HG02642 (cell line): ENCODE results near the gene ESRRB.

Experiments used
- ATAC-seq: cut with Tn5 transposase; IDR thresholded peaks from one replicate; pipeline ENCODE4 v1.9.1; 2021; ENCODE audit warnings: mild to moderate bottlenecking; ENCODE audit not compliant: unreplicated experiment, poor library complexity

ESRRB gene

GRCh38 chr14:76490735-76491134 lies 114.8 kb downstream of the ESRRB start:
- ATAC-seq: no peak

- ATAC-seq: no peak
These were observed 115.4 kb downstream of the ESRRB start for GRCh38 chr14:76491172-76491930.

DNA sequence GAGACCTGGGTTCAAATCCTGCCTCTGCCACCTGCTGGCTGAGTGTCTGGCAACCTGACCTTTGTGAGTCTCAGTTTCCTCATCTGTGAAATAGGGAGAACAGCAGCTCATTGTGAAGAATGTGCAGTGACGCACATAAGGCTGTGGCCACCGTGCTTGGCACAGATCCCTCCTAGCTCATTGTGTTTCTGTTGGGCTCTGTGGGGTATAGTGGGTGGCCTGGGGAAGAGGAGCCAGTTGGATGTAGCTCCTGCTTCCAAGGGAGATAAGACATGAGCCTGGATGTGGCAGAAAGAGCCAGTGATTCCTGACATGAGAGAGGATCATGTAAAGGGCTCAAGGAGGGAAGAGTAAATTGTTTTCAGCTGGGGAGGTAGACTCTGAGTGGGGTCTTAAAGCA lies 120.0 kb downstream of the ESRRB start:
- ATAC-seq: no peak

- ATAC-seq: no peak
These were observed 120.7 kb downstream of the ESRRB start for GRCh38 chr14:76496595-76496994.

- no peak for ATAC-seq
These were observed 121.9 kb downstream of the ESRRB start for GRCh38 chr14:76497550-76498462.

DNA sequence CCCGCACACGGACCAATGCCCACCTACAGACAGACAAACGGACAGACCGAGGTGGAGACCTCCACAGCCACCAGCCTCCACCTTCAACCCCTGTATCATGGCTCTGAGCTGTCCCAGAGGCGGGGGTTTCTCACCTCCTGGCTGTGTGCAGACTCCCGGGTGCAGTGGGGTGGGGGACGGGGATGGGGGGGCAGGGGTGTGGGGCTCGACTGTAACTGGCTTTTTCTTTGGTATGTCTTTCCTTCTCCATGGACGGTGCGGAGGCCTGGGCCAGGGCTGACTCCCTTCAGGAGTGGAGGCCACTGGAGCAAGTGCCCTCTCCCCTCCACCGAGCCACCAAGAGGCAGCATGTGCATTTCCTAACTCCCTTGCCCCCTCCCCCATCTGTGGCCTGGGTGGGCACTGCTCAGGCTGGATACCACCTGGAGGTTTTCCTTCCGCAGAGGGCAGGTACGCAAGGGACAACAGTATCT lies 122.6 kb downstream of the ESRRB start:
- ATAC-seq: no peak

GRCh38 chr14:76498976-76499375 lies 123.0 kb downstream of the ESRRB start:
- ATAC-seq: no peak

DNA sequence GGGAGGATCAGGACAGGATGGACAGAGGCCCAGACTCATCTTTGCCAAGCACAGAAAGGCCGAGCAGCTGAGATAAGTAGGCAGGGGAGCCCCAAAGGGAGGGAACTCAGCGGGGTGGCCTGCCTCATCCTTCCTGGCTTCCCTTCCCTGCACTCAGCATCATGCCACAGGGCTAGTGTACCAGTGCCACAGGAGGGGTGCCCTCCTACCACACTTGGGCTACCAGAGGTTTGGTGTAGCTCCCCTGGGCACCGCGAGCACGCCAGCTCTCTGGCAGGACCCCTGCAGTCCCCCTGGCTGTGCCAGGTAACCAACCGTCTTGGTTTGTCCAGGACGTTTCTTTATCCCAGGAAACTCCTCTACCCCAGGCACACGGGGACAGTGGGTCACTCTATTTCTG lies 123.5 kb downstream of the ESRRB start:
- no peak for ATAC-seq

DNA sequence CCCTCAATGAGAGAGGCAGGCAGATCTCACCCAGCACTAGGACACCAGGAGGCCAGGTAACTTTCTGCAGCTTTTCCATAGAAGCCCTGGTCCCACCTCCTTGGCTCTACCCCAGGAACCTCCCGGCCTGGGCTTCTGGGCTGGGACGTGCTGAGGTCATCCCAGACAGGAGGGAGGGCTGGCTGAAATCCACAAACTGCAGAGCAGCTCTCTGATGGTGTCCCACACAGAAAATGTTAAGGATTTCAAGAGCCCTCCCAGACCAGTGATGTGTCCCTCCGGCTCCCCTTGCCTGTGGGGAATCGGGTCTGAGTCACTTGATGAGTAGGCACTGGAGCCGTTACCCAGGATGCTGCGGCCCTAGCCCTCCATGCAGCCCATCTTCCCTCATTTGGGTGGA lies 124.1 kb downstream of the ESRRB start:
- no peak for ATAC-seq

DNA sequence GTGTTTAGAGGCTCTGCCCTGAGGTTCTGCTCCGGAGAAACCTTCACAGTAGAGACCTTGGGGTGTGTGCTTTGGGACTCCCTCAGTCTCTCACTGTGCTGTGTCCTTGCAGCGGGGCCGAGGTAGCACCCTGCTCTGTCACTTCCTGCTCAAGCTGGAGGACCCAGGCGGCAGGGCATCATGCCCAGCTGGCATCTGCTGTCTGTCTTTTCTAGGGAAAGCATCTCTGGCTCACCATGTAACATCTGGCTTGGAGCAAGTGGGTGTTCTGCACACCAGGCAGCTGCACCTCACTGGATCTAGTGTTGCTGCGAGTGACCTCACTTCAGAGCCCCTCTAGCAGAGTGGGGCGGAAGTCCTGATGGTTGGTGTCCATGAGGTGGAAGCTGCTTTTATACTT lies 124.5 kb downstream of the ESRRB start:
- no peak for ATAC-seq

GRCh38 chr14:76501156-76501720 lies 125.3 kb downstream of the ESRRB start:
- no peak for ATAC-seq

DNA sequence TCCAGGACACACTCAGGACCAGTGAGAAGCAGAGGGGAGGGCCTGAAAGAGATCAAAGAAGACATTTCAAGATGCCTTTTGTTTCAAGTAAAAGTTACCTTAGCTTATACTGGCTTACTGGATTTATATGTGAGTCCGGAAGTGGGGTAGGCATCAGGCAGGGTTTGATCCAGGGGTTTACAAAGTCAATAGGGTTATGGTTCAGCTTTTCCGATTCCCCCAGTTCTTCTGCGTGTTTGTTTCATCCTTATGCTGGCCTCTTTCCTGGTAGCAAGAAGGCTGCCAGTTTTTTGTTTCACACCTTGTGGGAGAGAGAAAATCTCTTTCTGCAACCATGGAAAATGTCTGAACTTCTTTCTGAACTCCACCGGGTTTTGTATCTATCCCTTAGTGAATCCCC lies 126.3 kb downstream of the ESRRB start:
- ATAC-seq: no peak

DNA sequence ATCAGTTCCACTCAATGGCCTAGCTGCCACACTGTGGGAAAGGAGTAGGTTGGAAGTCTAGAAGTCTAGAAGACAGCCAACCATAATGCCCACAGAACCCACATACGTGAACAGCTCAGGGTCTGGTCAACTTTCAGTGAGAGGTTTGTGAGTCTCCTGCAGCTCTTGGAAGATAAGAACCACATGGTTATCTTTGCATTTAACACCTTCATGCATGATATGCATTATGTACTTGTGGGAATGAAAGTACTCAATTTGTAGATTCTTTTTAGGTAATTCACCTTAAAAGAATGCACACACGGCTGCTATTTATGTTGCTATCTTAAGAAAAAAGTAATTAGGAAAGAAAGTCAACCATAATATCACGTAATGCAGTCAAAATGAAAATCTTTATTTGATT lies 126.7 kb downstream of the ESRRB start:
- ATAC-seq: no peak

DNA sequence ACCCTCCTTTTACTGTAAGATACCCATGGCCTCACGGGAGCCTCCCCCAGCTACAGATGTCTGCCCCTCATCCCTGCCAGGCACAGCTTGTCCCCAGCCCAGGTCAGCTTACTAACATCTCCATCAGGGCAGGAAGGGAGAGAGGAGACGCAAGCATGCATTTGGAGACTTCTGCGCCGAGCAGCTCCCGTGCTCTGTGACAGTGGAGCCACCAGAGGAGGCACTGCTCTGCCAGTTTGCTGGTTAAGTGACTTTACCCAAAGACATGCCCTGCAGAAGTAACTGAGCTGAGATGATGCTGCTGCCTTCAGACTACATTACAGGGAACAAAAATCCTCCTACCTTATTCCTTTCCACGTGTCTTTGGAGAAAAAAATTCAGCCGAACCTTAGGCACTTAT lies 133.4 kb downstream of the ESRRB start:
- no peak for ATAC-seq

DNA sequence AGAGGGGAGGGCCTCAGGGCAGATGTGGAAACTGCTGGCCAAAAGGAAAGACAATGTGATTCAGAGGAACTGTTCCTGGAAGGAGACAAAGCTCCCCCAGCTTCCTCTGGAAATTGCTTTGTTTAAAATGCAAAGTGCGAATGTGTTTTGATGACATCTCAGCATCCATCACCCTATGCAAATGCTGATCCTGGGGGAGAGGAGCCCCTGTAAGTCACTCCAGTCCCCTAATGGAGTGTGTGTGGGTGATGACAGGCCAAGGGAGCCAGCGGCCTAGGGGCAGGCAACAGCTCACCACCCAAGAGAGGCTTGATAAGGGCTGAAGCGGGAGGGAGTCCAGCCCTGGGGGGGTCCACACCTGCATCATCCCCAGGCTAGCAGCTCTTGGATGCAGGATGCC lies 134.2 kb downstream of the ESRRB start:
- ATAC-seq: no peak

GRCh38 chr14:76514213-76514998 lies 138.5 kb downstream of the ESRRB start:
- ATAC-seq: no peak

GRCh38 chr14:76516884-76517283 lies 140.9 kb downstream of the ESRRB start:
- no peak for ATAC-seq

DNA sequence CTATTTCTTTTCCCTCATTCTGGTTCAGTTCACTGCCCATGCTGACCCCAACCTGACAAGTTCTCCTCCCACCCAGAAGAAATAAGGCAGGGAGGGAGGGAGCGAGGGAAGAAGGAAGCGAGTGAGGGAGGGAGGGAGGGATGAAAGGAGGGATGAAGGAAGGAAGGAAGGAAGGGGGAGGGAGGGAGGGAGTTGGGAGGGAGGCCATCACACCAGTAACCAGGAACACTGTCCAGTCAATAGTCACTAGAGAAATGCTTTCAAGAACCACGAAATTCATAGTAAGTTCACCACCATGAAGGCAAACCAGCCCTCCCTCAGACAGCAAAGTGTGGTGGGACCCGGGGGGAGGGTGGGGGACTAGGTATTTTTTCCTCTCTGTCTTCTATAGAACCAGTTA lies 142.4 kb downstream of the ESRRB start:
- no peak for ATAC-seq

DNA sequence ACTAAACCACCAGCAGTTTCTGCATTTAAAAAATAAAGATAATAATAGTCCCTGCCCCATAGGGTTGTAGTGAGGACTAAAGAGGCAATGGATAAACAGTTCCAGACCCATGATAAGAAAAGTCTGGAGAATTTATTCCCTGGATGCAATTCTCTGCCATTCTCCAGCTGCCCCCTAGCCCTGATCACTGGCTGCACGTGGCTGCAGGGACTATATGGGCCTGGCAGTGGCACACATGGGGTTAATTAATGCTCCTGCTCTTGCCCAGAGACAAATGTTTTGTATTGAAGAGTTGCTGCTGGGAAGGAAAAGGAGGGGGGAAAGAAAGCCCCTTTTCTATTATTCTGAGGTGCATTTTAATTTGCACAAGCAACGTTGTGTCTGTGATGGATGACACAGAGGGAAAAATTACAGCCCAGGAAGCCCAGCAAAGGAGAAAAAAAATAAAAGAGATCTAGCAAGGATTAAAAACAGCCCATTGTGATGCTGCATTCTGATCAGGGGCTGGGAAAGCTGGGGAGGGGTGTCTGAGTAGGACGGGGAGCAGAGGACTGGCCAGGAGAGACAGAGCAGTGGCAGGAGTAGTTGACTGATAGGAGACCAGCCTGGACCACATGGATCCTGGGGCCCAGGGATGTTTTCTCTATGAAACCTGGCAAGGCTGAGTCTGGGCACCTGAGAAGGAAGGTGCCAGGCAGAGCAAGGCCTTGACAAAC lies 149.3 kb downstream of the ESRRB start:
- no peak for ATAC-seq

GRCh38 chr14:76531085-76531484 lies 155.1 kb downstream of the ESRRB start:
- no peak for ATAC-seq
